Neural progenitor cell (in vitro differentiated cells): ENCODE data around the gene GNPAT.

Experiments
- EZH2 ChIP-seq: fragments of 200-600 bp; sonication (generic); IDR thresholded peaks from 2 replicates; pipeline ENCODE4 v1.6.1; 2017; ENCODE audit warnings: antibody characterized with exemption, mild to moderate bottlenecking, moderate library complexity
- EZH2phosphoT487 ChIP-seq: fragments of 200-600 bp; sonication (generic); IDR thresholded peaks from 2 replicates; pipeline ENCODE4 v1.6.1; 2017; ENCODE audit warnings: antibody characterized with exemption
- TF ChIP-seq, protein P1 (sequence below): fragments of 200-600 bp; sonication (generic); IDR thresholded peaks from 2 replicates; pipeline ENCODE4 v1.5.1; 2017; ENCODE audit warnings: antibody characterized with exemption, mild to moderate bottlenecking

DNA sequence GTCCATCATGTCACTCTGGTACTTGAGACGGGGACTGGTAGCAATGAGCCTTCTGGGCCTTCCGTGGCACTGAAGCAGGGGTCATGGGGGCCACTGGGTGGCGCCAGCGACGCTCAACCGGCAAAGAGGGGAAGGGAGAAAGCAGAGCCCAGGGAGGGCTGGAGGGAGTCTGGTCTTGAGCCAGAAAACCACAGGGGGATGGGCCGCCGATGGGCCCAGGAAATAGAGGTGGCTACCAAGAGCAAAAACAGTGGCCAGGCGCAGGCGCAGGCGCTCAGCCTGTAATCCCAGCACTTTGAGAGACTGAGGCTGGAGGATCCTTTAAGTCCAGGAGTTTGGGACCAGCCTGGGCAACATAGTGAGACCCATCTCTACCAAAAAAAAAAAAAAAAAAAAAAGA lies 74.9 kb downstream of the GNPAT start:
- TF ChIP-seq, protein P1, sequence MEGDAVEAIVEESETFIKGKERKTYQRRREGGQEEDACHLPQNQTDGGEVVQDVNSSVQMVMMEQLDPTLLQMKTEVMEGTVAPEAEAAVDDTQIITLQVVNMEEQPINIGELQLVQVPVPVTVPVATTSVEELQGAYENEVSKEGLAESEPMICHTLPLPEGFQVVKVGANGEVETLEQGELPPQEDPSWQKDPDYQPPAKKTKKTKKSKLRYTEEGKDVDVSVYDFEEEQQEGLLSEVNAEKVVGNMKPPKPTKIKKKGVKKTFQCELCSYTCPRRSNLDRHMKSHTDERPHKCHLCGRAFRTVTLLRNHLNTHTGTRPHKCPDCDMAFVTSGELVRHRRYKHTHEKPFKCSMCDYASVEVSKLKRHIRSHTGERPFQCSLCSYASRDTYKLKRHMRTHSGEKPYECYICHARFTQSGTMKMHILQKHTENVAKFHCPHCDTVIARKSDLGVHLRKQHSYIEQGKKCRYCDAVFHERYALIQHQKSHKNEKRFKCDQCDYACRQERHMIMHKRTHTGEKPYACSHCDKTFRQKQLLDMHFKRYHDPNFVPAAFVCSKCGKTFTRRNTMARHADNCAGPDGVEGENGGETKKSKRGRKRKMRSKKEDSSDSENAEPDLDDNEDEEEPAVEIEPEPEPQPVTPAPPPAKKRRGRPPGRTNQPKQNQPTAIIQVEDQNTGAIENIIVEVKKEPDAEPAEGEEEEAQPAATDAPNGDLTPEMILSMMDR: peak; percentile 70
- TF ChIP-seq EZH2phosphoT487: no peak
- TF ChIP-seq EZH2: no peak
